T-cell (primary cell): ENCODE results near the gene GPR135. TPM values are rescaled to one million over a fixed set of nuclear protein-coding genes. Genes with fewer than 3 reads are reported as not detected.
"Not testable (repeated sequence)": the region's sequence is repeated elsewhere in the genome, so short reads cannot be mapped to it uniquely, and the experiment has no call there.

ENCODE experiments used
- ATAC-seq, 4 experiments: fragments of 200-7000 bp in 3 of 4; fragments of 150-1000 bp in 1 of 4; cut with Tn5 transposase; replicated peaks in 1 of 4; 1 replicate in 3 of 4; 2 replicates in 1 of 4; pipeline ENCODE4 v1.10.0; 2021; ENCODE audit warnings: moderate library complexity in 3 of 4, mild to moderate bottlenecking in 2 of 4, moderate number of reproducible peaks in 1 of 4
- CTCF ChIA-PET, 2 donors: fragments of 300-600 bp; sonication (Branson Sonifier 250); formaldehyde crosslinking; loops; one replicate each; lab custom pipeline; 2022; ENCODE audit warnings: antibody characterized with exemption in 2 of 2; lab: Charles Lee
- POLR2A ChIA-PET, 2 donors: fragments of 300-600 bp; sonication (Branson Sonifier 250); formaldehyde crosslinking; loops; one replicate each; lab custom pipeline; 2022; ENCODE audit warnings: antibody characterized with exemption in 2 of 2; lab: Charles Lee
- DNase-seq, 35 experiments: peaks; one replicate each; pipeline versions ENCODE4 v3.0.0 to v3.0.0-alpha.2; 2013 to 2023
- H3K27ac ChIP-seq: one replicate; pipeline ENCODE4 v1.5.1; 2013; ENCODE audit warnings: low read length
- H3K27me3 ChIP-seq, 2 experiments: replicated peaks in 1 of 2; 1 replicate in 1 of 2; 2 replicates in 1 of 2; pipeline versions ENCODE4 v1.6.1 to v1.7.0; 2013; ENCODE audit warnings: low read length in 1 of 2, mixed read lengths in 1 of 2; ENCODE audit not compliant: control insufficient read depth in 2 of 2, insufficient read depth in 2 of 2; ENCODE audit errors: extremely low read depth in 1 of 2
- H3K36me3 ChIP-seq, 2 donors: 1 replicate in 1 of 2; 2 replicates in 1 of 2; pipeline versions ENCODE4 v1.6.1 to v1.7.0; 2013; ENCODE audit warnings: low read length in 1 of 2; ENCODE audit not compliant: control insufficient read depth in 2 of 2, insufficient read depth in 1 of 2; ENCODE audit errors: extremely low read depth in 1 of 2
- H3K4me1 ChIP-seq, 2 experiments: 1 replicate in 1 of 2; 2 replicates in 1 of 2; pipeline versions ENCODE4 v1.6.1 to v1.7.0; 2013; ENCODE audit warnings: low read length in 2 of 2, mixed read lengths in 1 of 2; ENCODE audit not compliant: insufficient read depth in 2 of 2, control insufficient read depth in 1 of 2; ENCODE audit errors: extremely low read depth in 1 of 2
- H3K4me3 ChIP-seq, 2 donors: 1 replicate in 1 of 2; 2 replicates in 1 of 2; pipeline versions ENCODE4 v1.5.1 to v1.7.0; 2013; ENCODE audit warnings: mild to moderate bottlenecking in 2 of 2, low read length in 1 of 2, moderate library complexity in 1 of 2; ENCODE audit not compliant: control insufficient read depth in 1 of 2; ENCODE audit errors: extremely low read depth in 1 of 2
- H3K9me3 ChIP-seq: 2 replicates; pipeline ENCODE4 v1.7.0; 2013
- H3K27ac Mint-ChIP-seq, 2 donors: one replicate each; pipeline ENCODE4 v1.8.0; 2020 to 2021; ENCODE audit warnings: mild to moderate bottlenecking in 2 of 2, mixed read lengths in 2 of 2
- H3K27me3 Mint-ChIP-seq, 2 donors: one replicate each; pipeline ENCODE4 v1.8.0; 2021 to 2022; ENCODE audit warnings: mixed read lengths in 2 of 2
- H3K36me3 Mint-ChIP-seq: one replicate; pipeline ENCODE4 v1.8.0; 2021; ENCODE audit warnings: mixed read lengths
- H3K4me1 Mint-ChIP-seq, 3 donors: one replicate each; pipeline ENCODE4 v1.8.0; 2020 to 2022; ENCODE audit warnings: mixed read lengths in 3 of 3, mild to moderate bottlenecking in 1 of 3
- H3K4me3 Mint-ChIP-seq, 3 donors: one replicate each; pipeline ENCODE4 v1.8.0; 2020 to 2022; ENCODE audit warnings: mild to moderate bottlenecking in 3 of 3, mixed read lengths in 3 of 3, moderate library complexity in 3 of 3
- H3K9me3 Mint-ChIP-seq, 3 donors: one replicate each; pipeline ENCODE4 v1.8.0; 2020 to 2022; ENCODE audit warnings: mixed read lengths in 3 of 3
- WGBS: methylation state at CpG from one replicate; pipeline ENCODE4 v1.1.5; 2013; ENCODE audit warnings: missing lambda C conversion rate; ENCODE audit not compliant: insufficient coverage; 5-methylcytosine and 5-hydroxymethylcytosine counted together
- total RNA-seq, 35 experiments: library from RNA in 6 of 35; stranded (reverse) in 6 of 35; fragments of 120-200 nt in 1 of 35; gene quantifications; one replicate each; pipeline versions ENCODE4 v1.2.1 to v1.2.4 and lab custom pipeline; 2013 to 2026

GPR135 gene
- total RNA-seq, 5 donors from 2014 or later (not counting 1 experiment from before 2014, with no cell fraction given) = 1.8 to 2.4 (median 2.1) TPM

GRCh38 chr14:59450716-59451115 is 14.5 kb downstream of the GPR135 start:
- Histone ChIP-seq H3K36me3 (no peaks in the 10 kb centered on the region), H3K4me1 (no peaks in the 10 kb centered on the region), H3K27ac (no peak overlapping the region), H3K4me3 (no peak overlapping the region), H3K27me3 (no peaks in the 10 kb centered on the region), H3K9me3 (no peaks in the 10 kb centered on the region)
- ATAC-seq (no peak), DNase-seq (no peak)
- H3K4me1 Mint-ChIP-seq = no peaks in the 10 kb centered on the region
- POLR2A ChIA-PET = no interaction called here
- peaks cover 12% of the 10 kb centered on the region for H3K36me3 Mint-ChIP-seq
- CTCF ChIA-PET = no interaction called here
- no peaks in the 10 kb centered on the region for H3K9me3 Mint-ChIP-seq
- H3K27ac Mint-ChIP-seq = no peak overlapping the region
- WGBS = no CpG with 5 or more reads among the region's 3 CpGs
- H3K27me3 Mint-ChIP-seq = no peaks in the 10 kb centered on the region
- no peak overlapping the region for H3K4me3 Mint-ChIP-seq

GRCh38 chr14:59448673-59449072 is 16.5 kb downstream of the GPR135 start:
- ATAC-seq, H3K4me1 Mint-ChIP-seq, H3K4me3 ChIP-seq, DNase-seq, H3K9me3 Mint-ChIP-seq, H3K27me3 Mint-ChIP-seq, H3K4me3 Mint-ChIP-seq, H3K27ac Mint-ChIP-seq, H3K4me1 ChIP-seq, H3K27ac ChIP-seq, H3K36me3 Mint-ChIP-seq, H3K9me3 ChIP-seq, POLR2A ChIA-PET, H3K36me3 ChIP-seq, CTCF ChIA-PET, H3K27me3 ChIP-seq: not testable (repeated sequence)
- no CpG with 5 or more reads among the region's 2 CpGs for WGBS

GRCh38 chr14:59439256-59439965 is 25.8 kb downstream of the GPR135 start:
- no peak for DNase-seq
- H3K4me3 ChIP-seq = no peak overlapping the region
- no peaks in the 10 kb centered on the region for H3K27me3 Mint-ChIP-seq
- no peaks in the 10 kb centered on the region for H3K27me3 ChIP-seq
- CTCF ChIA-PET = no interaction called here
- H3K27ac Mint-ChIP-seq = no peak overlapping the region
- no peaks in the 10 kb centered on the region for H3K9me3 ChIP-seq
- no peaks in the 10 kb centered on the region for H3K9me3 Mint-ChIP-seq
- H3K4me1 Mint-ChIP-seq = no peaks in the 10 kb centered on the region
- WGBS = 53% methylated on average over 2 of the region's 5 CpGs
- no peak for ATAC-seq
- H3K4me1 ChIP-seq = no peaks in the 10 kb centered on the region
- H3K36me3 Mint-ChIP-seq = no peaks in the 10 kb centered on the region
- no peaks in the 10 kb centered on the region for H3K36me3 ChIP-seq
- H3K4me3 Mint-ChIP-seq = no peak overlapping the region
- POLR2A ChIA-PET = no interaction called here
- no peak overlapping the region for H3K27ac ChIP-seq

GRCh38 chr14:59438195-59438647 is 27.0 kb downstream of the GPR135 start:
- no peaks in the 10 kb centered on the region for H3K4me1 ChIP-seq
- POLR2A ChIA-PET = no interaction called here
- ATAC-seq (no peak), DNase-seq (no peak)
- H3K4me3 Mint-ChIP-seq = no peak overlapping the region
- CTCF ChIA-PET = no interaction called here
- WGBS = no CpG with 5 or more reads among the region's 1 CpG
- H3K9me3 Mint-ChIP-seq = no peaks in the 10 kb centered on the region
- H3K36me3 ChIP-seq = no peaks in the 10 kb centered on the region
- no peak overlapping the region for H3K27ac ChIP-seq
- H3K27me3 Mint-ChIP-seq = no peaks in the 10 kb centered on the region
- H3K4me1 Mint-ChIP-seq = no peaks in the 10 kb centered on the region
- H3K27ac Mint-ChIP-seq = no peak overlapping the region
- no peaks in the 10 kb centered on the region for H3K27me3 ChIP-seq
- no peak overlapping the region for H3K4me3 ChIP-seq
- H3K36me3 Mint-ChIP-seq = no peaks in the 10 kb centered on the region
- H3K9me3 ChIP-seq = no peaks in the 10 kb centered on the region

GRCh38 chr14:59435987-59436386 is 29.2 kb downstream of the GPR135 start:
- Mint-ChIP-seq H3K36me3 (no peaks in the 10 kb centered on the region), H3K4me1 (no peaks in the 10 kb centered on the region), H3K4me3 (no peak overlapping the region), H3K27ac (no peak overlapping the region), H3K27me3 (no peaks in the 10 kb centered on the region), H3K9me3 (no peaks in the 10 kb centered on the region)
- ATAC-seq (no peak), DNase-seq (no peak)
- Histone ChIP-seq H3K4me1 (no peaks in the 10 kb centered on the region), H3K4me3 (no peak overlapping the region), H3K36me3 (no peaks in the 10 kb centered on the region), H3K27ac (no peak overlapping the region), H3K9me3 (no peaks in the 10 kb centered on the region), H3K27me3 (no peaks in the 10 kb centered on the region)
- ChIA-PET POLR2A (no interaction called here), CTCF (interaction anchor here in 1 of 2 donors (1.2 kb wide), 1 partner anchor 311 kb away, joined by 3 read pairs; no protein-coding TSS in a partner anchor)
- no CpG with 5 or more reads among the region's 1 CpG for WGBS

- H3K27ac ChIP-seq = no peak overlapping the region
- DNase-seq = no peak
- no peak overlapping the region for H3K4me3 ChIP-seq
- WGBS = no CpG with 5 or more reads among the region's 3 CpGs
- ChIA-PET POLR2A (interaction anchor here in 1 of 2 donors (0.6 kb wide), 1 partner anchor 106 kb away, joined by 7 read pairs; no protein-coding TSS in a partner anchor), CTCF (interaction anchor here in 1 of 2 donors (0.6 kb wide), 1 partner anchor 31 kb away, joined by 3 read pairs; no protein-coding TSS in a partner anchor)
- H3K9me3 ChIP-seq = no peaks in the 10 kb centered on the region
- Mint-ChIP-seq H3K4me1 (no peaks in the 10 kb centered on the region), H3K9me3 (no peaks in the 10 kb centered on the region), H3K4me3 (no peak overlapping the region), H3K27me3 (no peaks in the 10 kb centered on the region), H3K36me3 (no peaks in the 10 kb centered on the region), H3K27ac (no peak overlapping the region)
- no peak for ATAC-seq
- no peaks in the 10 kb centered on the region for H3K27me3 ChIP-seq
- no peaks in the 10 kb centered on the region for H3K36me3 ChIP-seq
- H3K4me1 ChIP-seq = no peaks in the 10 kb centered on the region
Measured at GRCh38 chr14:59435101-59435500, 30.1 kb downstream of the GPR135 start.
